WTC11 (cell line): ENCODE results near the gene CHD6. TPM values are rescaled to one million over a fixed set of nuclear protein-coding genes. Genes with fewer than 3 reads are reported as not detected.

Experiments used
- ATAC-seq: fragments of 200-7000 bp; cut with Tn5 transposase; 2 replicates; pipeline ENCODE4 v1.10.0; 2021; ENCODE audit warnings: mild to moderate bottlenecking, moderate library complexity
- CTCF ChIA-PET: fragments of 300-600 bp; sonication (Branson Sonifier 250); formaldehyde crosslinking; loops from one replicate; lab custom pipeline; 2021; ENCODE audit warnings: antibody characterized with exemption; lab: Charles Lee
- POLR2A ChIA-PET: fragments of 350-600 bp; sonication (Branson Sonifier 250); formaldehyde crosslinking; loops from one replicate; lab custom pipeline; 2021; ENCODE audit warnings: antibody characterized with exemption; lab: Charles Lee
- DNase-seq: peaks from one replicate; pipeline ENCODE4 v3.0.0; 2021; ENCODE audit warnings: low spot score
- H3K27ac Mint-ChIP-seq: 2 replicates; pipeline ENCODE4 v1.8.0; 2021; ENCODE audit warnings: mixed read lengths
- H3K27me3 Mint-ChIP-seq: 2 replicates; pipeline ENCODE4 v1.8.0; 2021; ENCODE audit warnings: low read depth, mild to moderate bottlenecking, moderate library complexity, mixed read lengths
- H3K36me3 Mint-ChIP-seq: 2 replicates; pipeline ENCODE4 v1.8.0; 2021; ENCODE audit warnings: mixed read lengths
- H3K4me1 Mint-ChIP-seq: 2 replicates; pipeline ENCODE4 v1.8.0; 2022; ENCODE audit warnings: mixed read lengths
- H3K4me3 Mint-ChIP-seq: 2 replicates; pipeline ENCODE4 v1.8.0; 2021; ENCODE audit warnings: mild to moderate bottlenecking, moderate library complexity, mixed read lengths
- H3K9me3 Mint-ChIP-seq: 2 replicates; pipeline ENCODE4 v1.8.0; 2021; ENCODE audit warnings: mixed read lengths
- CREM ChIP-seq: sonication (generic); formaldehyde crosslinking; IDR thresholded peaks from 2 replicates; pipeline ENCODE4 v1.8.1; 2022; ENCODE audit warnings: mild to moderate bottlenecking, missing genetic modification reagents, moderate library complexity
- ELF4 ChIP-seq: sonication (generic); formaldehyde crosslinking; IDR thresholded peaks from 2 replicates; pipeline ENCODE4 v1.8.1; 2022; ENCODE audit warnings: low read depth, mild to moderate bottlenecking, moderate library complexity, missing genetic modification reagents
- KAT7 ChIP-seq: sonication (generic); formaldehyde crosslinking; IDR thresholded peaks from 2 replicates; pipeline ENCODE4 v1.8.1; 2023; ENCODE audit warnings: missing genetic modification reagents, mild to moderate bottlenecking, borderline replicate concordance
- OVOL2 ChIP-seq: fragments of 250-450 bp; sonication (Bioruptor Pico); IDR thresholded peaks from 2 replicates; pipeline ENCODE4 v1.9.0; 2021; ENCODE audit warnings: mild to moderate bottlenecking, borderline replicate concordance
- ZNF317 ChIP-seq: sonication (generic); formaldehyde crosslinking; IDR thresholded peaks from 2 replicates; pipeline ENCODE4 v1.8.1; 2023; ENCODE audit warnings: low read depth, mild to moderate bottlenecking, moderate library complexity, missing genetic modification reagents, borderline replicate concordance
- total RNA-seq: library from RNA; stranded (reverse); gene quantifications from 3 replicates; pipeline ENCODE4 v1.2.3, GENCODE V29; 2021
- TF ChIP-seq, protein P1 (sequence below): sonication (generic); formaldehyde crosslinking; IDR thresholded peaks from 2 replicates; pipeline ENCODE4 v1.8.0; 2022; ENCODE audit warnings: mild to moderate bottlenecking, missing genetic modification reagents
- TF ChIP-seq, protein P2 (sequence below): fragments of 250-450 bp; sonication (Bioruptor Pico); IDR thresholded peaks from 2 replicates; pipeline ENCODE4 v1.8.0; 2021; ENCODE audit warnings: mild to moderate bottlenecking
- TF ChIP-seq, protein P3 (sequence below): sonication (generic); formaldehyde crosslinking; IDR thresholded peaks from 2 replicates; pipeline ENCODE4 v1.8.1; 2023; ENCODE audit warnings: mild to moderate bottlenecking, missing genetic modification reagents
- TF ChIP-seq, protein P4 (sequence below): sonication (generic); formaldehyde crosslinking; conservative IDR thresholded peaks from 2 replicates; pipeline ENCODE4 v1.8.1; 2022; ENCODE audit warnings: mild to moderate bottlenecking, missing genetic modification reagents
- TF ChIP-seq, protein P5 (sequence below): sonication (generic); formaldehyde crosslinking; IDR thresholded peaks from 2 replicates; pipeline ENCODE4 v1.8.1; 2022; ENCODE audit warnings: low read depth, mild to moderate bottlenecking, moderate library complexity, missing genetic modification reagents, borderline replicate concordance
- TF ChIP-seq, protein P6 (sequence below): sonication (generic); formaldehyde crosslinking; IDR thresholded peaks from 2 replicates; pipeline ENCODE4 v1.8.0; 2022; ENCODE audit warnings: missing genetic modification reagents
- TF ChIP-seq, protein P7 (sequence below): sonication (generic); formaldehyde crosslinking; IDR thresholded peaks from 2 replicates; pipeline ENCODE4 v1.8.1; 2023; ENCODE audit warnings: mild to moderate bottlenecking, moderate library complexity, missing genetic modification reagents
- TF ChIP-seq, protein P8 (sequence below): sonication (generic); formaldehyde crosslinking; IDR thresholded peaks from 2 replicates; pipeline ENCODE4 v1.8.1; 2023; ENCODE audit warnings: mild to moderate bottlenecking, missing genetic modification reagents
- TF ChIP-seq, protein P9 (sequence below): sonication (generic); formaldehyde crosslinking; conservative IDR thresholded peaks from 2 replicates; pipeline ENCODE4 v1.8.1; 2023; ENCODE audit warnings: mild to moderate bottlenecking, low read depth, missing genetic modification reagents, moderate library complexity
- TF ChIP-seq, protein P10 (sequence below): sonication (generic); formaldehyde crosslinking; IDR thresholded peaks from 2 replicates; pipeline ENCODE4 v1.8.0; 2022; ENCODE audit warnings: mild to moderate bottlenecking, missing genetic modification reagents

CHD6 gene
- total RNA-seq, 1 experiment from 2014 or later, result 52.1 TPM

DNA sequence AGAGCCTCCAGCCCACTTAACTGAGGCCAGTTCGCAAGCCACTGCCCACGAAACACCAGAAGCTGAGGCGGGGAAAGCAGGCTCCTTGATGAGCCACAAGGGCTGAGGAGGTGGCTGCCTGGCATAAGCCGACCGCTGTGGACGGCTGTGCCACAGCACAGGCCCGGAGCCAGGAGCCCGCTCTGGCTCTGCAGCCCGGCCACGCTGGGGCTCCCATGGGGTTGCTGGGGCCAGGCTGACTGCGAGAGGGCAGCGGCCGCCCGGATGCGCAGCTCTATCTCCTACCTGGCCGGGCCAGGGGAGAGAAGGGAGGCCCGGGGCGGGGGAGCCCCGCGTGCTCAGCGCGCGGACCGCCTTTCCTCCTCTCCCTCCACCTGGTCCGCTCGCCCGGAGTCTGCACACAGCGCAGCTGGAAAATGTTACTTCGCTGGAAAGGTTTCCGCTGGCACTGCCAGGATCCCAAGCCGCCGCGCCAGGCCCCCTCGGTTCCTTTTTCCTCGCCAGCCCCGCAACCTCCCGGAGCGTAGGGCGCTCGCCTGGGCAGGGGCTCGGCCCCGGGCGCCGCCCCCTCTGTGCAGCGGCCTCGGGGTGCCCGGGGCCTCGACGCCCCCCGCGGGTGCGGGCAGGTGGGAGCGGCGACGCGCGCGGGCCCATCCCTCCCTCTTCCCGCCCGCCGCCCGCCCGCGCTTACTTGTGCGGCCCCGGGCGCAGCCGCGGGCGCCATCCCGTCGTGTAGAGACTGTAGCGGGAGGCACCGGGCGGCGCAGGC, 252.2 kb downstream of the CHD6 start:
- Mint-ChIP-seq H3K4me1 (peaks cover 12% of the 10 kb centered on the region), H3K36me3 (peaks cover under 1% of the 10 kb centered on the region; the same call in 1 of the 2 replicates), H3K4me3 (peak overlapping the region; percentile 58), H3K9me3 (peaks cover 2% of the 10 kb centered on the region)
- POLR2A ChIA-PET, result no interaction called here
- ATAC-seq, result peak; percentile 58
- TF ChIP-seq, protein P1, sequence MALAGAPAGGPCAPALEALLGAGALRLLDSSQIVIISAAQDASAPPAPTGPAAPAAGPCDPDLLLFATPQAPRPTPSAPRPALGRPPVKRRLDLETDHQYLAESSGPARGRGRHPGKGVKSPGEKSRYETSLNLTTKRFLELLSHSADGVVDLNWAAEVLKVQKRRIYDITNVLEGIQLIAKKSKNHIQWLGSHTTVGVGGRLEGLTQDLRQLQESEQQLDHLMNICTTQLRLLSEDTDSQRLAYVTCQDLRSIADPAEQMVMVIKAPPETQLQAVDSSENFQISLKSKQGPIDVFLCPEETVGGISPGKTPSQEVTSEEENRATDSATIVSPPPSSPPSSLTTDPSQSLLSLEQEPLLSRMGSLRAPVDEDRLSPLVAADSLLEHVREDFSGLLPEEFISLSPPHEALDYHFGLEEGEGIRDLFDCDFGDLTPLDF, result no peak
- TF ChIP-seq, protein P2, sequence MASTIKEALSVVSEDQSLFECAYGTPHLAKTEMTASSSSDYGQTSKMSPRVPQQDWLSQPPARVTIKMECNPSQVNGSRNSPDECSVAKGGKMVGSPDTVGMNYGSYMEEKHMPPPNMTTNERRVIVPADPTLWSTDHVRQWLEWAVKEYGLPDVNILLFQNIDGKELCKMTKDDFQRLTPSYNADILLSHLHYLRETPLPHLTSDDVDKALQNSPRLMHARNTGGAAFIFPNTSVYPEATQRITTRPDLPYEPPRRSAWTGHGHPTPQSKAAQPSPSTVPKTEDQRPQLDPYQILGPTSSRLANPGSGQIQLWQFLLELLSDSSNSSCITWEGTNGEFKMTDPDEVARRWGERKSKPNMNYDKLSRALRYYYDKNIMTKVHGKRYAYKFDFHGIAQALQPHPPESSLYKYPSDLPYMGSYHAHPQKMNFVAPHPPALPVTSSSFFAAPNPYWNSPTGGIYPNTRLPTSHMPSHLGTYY (CRISPR knock-in tag), result no peak
- TF ChIP-seq KAT7 (CRISPR knock-in tag) (no peak), ZNF317 (CRISPR knock-in tag) (no peak), OVOL2 (CRISPR knock-in tag) (no peak), CREM (CRISPR knock-in tag) (0 out of 2 replicates have a peak, but pooled peaks have one; percentile 22), ELF4 (CRISPR knock-in tag) (no peak)
- TF ChIP-seq, protein P3, sequence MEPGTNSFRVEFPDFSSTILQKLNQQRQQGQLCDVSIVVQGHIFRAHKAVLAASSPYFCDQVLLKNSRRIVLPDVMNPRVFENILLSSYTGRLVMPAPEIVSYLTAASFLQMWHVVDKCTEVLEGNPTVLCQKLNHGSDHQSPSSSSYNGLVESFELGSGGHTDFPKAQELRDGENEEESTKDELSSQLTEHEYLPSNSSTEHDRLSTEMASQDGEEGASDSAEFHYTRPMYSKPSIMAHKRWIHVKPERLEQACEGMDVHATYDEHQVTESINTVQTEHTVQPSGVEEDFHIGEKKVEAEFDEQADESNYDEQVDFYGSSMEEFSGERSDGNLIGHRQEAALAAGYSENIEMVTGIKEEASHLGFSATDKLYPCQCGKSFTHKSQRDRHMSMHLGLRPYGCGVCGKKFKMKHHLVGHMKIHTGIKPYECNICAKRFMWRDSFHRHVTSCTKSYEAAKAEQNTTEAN (CRISPR knock-in tag), result no peak
- TF ChIP-seq, protein P4, sequence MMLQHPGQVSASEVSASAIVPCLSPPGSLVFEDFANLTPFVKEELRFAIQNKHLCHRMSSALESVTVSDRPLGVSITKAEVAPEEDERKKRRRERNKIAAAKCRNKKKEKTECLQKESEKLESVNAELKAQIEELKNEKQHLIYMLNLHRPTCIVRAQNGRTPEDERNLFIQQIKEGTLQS (CRISPR knock-in tag), result no peak
- TF ChIP-seq, protein P5, sequence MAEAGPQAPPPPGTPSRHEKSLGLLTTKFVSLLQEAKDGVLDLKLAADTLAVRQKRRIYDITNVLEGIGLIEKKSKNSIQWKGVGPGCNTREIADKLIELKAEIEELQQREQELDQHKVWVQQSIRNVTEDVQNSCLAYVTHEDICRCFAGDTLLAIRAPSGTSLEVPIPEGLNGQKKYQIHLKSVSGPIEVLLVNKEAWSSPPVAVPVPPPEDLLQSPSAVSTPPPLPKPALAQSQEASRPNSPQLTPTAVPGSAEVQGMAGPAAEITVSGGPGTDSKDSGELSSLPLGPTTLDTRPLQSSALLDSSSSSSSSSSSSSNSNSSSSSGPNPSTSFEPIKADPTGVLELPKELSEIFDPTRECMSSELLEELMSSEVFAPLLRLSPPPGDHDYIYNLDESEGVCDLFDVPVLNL (CRISPR knock-in tag), result no peak
- TF ChIP-seq, protein P6, sequence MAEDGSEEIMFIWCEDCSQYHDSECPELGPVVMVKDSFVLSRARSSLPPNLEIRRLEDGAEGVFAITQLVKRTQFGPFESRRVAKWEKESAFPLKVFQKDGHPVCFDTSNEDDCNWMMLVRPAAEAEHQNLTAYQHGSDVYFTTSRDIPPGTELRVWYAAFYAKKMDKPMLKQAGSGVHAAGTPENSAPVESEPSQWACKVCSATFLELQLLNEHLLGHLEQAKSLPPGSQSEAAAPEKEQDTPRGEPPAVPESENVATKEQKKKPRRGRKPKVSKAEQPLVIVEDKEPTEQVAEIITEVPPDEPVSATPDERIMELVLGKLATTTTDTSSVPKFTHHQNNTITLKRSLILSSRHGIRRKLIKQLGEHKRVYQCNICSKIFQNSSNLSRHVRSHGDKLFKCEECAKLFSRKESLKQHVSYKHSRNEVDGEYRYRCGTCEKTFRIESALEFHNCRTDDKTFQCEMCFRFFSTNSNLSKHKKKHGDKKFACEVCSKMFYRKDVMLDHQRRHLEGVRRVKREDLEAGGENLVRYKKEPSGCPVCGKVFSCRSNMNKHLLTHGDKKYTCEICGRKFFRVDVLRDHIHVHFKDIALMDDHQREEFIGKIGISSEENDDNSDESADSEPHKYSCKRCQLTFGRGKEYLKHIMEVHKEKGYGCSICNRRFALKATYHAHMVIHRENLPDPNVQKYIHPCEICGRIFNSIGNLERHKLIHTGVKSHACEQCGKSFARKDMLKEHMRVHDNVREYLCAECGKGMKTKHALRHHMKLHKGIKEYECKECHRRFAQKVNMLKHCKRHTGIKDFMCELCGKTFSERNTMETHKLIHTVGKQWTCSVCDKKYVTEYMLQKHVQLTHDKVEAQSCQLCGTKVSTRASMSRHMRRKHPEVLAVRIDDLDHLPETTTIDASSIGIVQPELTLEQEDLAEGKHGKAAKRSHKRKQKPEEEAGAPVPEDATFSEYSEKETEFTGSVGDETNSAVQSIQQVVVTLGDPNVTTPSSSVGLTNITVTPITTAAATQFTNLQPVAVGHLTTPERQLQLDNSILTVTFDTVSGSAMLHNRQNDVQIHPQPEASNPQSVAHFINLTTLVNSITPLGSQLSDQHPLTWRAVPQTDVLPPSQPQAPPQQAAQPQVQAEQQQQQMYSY (CRISPR knock-in tag), result no peak
- TF ChIP-seq, protein P7, sequence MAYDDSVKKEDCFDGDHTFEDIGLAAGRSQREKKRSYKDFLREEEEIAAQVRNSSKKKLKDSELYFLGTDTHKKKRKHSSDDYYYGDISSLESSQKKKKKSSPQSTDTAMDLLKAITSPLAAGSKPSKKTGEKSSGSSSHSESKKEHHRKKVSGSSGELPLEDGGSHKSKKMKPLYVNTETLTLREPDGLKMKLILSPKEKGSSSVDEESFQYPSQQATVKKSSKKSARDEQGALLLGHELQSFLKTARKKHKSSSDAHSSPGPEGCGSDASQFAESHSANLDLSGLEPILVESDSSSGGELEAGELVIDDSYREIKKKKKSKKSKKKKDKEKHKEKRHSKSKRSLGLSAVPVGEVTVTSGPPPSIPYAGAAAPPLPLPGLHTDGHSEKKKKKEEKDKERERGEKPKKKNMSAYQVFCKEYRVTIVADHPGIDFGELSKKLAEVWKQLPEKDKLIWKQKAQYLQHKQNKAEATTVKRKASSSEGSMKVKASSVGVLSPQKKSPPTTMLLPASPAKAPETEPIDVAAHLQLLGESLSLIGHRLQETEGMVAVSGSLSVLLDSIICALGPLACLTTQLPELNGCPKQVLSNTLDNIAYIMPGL (CRISPR knock-in tag), result 0 out of 2 replicates have a peak, but pooled peaks have one; percentile 15
- TF ChIP-seq, protein P8, sequence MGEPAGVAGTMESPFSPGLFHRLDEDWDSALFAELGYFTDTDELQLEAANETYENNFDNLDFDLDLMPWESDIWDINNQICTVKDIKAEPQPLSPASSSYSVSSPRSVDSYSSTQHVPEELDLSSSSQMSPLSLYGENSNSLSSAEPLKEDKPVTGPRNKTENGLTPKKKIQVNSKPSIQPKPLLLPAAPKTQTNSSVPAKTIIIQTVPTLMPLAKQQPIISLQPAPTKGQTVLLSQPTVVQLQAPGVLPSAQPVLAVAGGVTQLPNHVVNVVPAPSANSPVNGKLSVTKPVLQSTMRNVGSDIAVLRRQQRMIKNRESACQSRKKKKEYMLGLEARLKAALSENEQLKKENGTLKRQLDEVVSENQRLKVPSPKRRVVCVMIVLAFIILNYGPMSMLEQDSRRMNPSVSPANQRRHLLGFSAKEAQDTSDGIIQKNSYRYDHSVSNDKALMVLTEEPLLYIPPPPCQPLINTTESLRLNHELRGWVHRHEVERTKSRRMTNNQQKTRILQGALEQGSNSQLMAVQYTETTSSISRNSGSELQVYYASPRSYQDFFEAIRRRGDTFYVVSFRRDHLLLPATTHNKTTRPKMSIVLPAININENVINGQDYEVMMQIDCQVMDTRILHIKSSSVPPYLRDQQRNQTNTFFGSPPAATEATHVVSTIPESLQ, result no peak
- TF ChIP-seq, protein P9, sequence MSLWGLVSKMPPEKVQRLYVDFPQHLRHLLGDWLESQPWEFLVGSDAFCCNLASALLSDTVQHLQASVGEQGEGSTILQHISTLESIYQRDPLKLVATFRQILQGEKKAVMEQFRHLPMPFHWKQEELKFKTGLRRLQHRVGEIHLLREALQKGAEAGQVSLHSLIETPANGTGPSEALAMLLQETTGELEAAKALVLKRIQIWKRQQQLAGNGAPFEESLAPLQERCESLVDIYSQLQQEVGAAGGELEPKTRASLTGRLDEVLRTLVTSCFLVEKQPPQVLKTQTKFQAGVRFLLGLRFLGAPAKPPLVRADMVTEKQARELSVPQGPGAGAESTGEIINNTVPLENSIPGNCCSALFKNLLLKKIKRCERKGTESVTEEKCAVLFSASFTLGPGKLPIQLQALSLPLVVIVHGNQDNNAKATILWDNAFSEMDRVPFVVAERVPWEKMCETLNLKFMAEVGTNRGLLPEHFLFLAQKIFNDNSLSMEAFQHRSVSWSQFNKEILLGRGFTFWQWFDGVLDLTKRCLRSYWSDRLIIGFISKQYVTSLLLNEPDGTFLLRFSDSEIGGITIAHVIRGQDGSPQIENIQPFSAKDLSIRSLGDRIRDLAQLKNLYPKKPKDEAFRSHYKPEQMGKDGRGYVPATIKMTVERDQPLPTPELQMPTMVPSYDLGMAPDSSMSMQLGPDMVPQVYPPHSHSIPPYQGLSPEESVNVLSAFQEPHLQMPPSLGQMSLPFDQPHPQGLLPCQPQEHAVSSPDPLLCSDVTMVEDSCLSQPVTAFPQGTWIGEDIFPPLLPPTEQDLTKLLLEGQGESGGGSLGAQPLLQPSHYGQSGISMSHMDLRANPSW (CRISPR knock-in tag), result no peak
- TF ChIP-seq, protein P10, sequence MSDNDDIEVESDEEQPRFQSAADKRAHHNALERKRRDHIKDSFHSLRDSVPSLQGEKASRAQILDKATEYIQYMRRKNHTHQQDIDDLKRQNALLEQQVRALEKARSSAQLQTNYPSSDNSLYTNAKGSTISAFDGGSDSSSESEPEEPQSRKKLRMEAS, result no peak; the same call in 1 of the 2 replicates
- TF ChIP-seq, all 79 proteins: peak for 2
- CTCF ChIA-PET, result interaction anchor here (1.0 to 3.1 kb wide), 6 partner anchors 14 to 193 kb away, joined by 4 to 13 read pairs (median 5); partner anchors contain the start of gene LPIN3
- DNase-seq, result peak; percentile 44
- Mint-ChIP-seq H3K27me3 (peaks cover 50% of the 10 kb centered on the region), H3K27ac (no peak overlapping the region)
